Loucy (cell line): Measurements from ENCODE around the gene EIF3L.

ENCODE experiments used
- H2AFZ ChIP-seq: fragments of 200-600 bp; sonication (generic); 2 replicates; pipeline ENCODE4 v1.6.0; 2016; ENCODE audit warnings: antibody characterized with exemption, mild to moderate bottlenecking, low read length, moderate library complexity
- H3F3A ChIP-seq: fragments of 200-600 bp; 2 replicates; pipeline ENCODE4 v1.6.0; 2016; ENCODE audit warnings: antibody characterized with exemption, low read depth, mild to moderate bottlenecking
- H3K27me3 ChIP-seq: fragments of 200-600 bp; sonication (generic); 2 replicates; pipeline ENCODE4 v1.6.1; 2014; ENCODE audit warnings: low read length, mild to moderate bottlenecking; ENCODE audit not compliant: insufficient read depth, poor library complexity, severe bottlenecking
- H3K36me3 ChIP-seq: fragments of 200-600 bp; sonication (generic); 2 replicates; pipeline ENCODE4 v1.6.1; 2016; ENCODE audit warnings: low read length; ENCODE audit not compliant: insufficient read depth
- H3K4me1 ChIP-seq: fragments of 200-600 bp; sonication (generic); 2 replicates; pipeline ENCODE4 v1.5.1; 2014; ENCODE audit warnings: low read length, mild to moderate bottlenecking; ENCODE audit not compliant: insufficient read depth, poor library complexity, severe bottlenecking
- H3K4me2 ChIP-seq: fragments of 200-600 bp; sonication (generic); 2 replicates; pipeline ENCODE4 v1.6.0; 2014; ENCODE audit warnings: antibody characterized with exemption, low read length, low read depth, mild to moderate bottlenecking; ENCODE audit not compliant: poor library complexity, severe bottlenecking
- H3K4me3 ChIP-seq: fragments of 200-600 bp; sonication (generic); 2 replicates; pipeline ENCODE4 v1.5.1; 2014; ENCODE audit warnings: low read length, mild to moderate bottlenecking, mixed read lengths; ENCODE audit not compliant: poor library complexity, severe bottlenecking
- H3K79me2 ChIP-seq: fragments of 200-600 bp; sonication (generic); 2 replicates; pipeline ENCODE4 v1.6.1; 2014; ENCODE audit warnings: low read length; ENCODE audit not compliant: insufficient read depth
- H3K9ac ChIP-seq: fragments of 200-600 bp; sonication (generic); 2 replicates; pipeline ENCODE4 v1.6.0; 2014; ENCODE audit warnings: mild to moderate bottlenecking, low read depth, low read length, moderate library complexity; ENCODE audit not compliant: poor library complexity, severe bottlenecking
- H3K9me2 ChIP-seq: fragments of 200-600 bp; sonication (generic); replicated peaks from 2 replicates; pipeline ENCODE4 v1.6.1; 2016; ENCODE audit warnings: low read depth, low read length, mixed read lengths
- H3K9me3 ChIP-seq: fragments of 200-600 bp; sonication (generic); 2 replicates; pipeline ENCODE4 v1.6.1; 2014; ENCODE audit warnings: mild to moderate bottlenecking, antibody characterized with exemption, low read length, low read depth; ENCODE audit not compliant: insufficient read depth
- H4K20me1 ChIP-seq: fragments of 200-600 bp; sonication (generic); 2 replicates; pipeline ENCODE4 v1.6.0; 2014; ENCODE audit warnings: antibody characterized with exemption, low read length, mild to moderate bottlenecking; ENCODE audit not compliant: insufficient read depth, poor library complexity, severe bottlenecking
- CTCF ChIP-seq: fragments of 200-600 bp; sonication (generic); conservative IDR thresholded peaks from 2 replicates; pipeline ENCODE4 v1.5.1; 2014; ENCODE audit warnings: mild to moderate bottlenecking, antibody characterized with exemption, low read length
- EZH2phosphoT487 ChIP-seq: fragments of 200-600 bp; IDR thresholded peaks from 2 replicates; pipeline ENCODE4 v1.6.1; 2018; ENCODE audit warnings: antibody characterized with exemption, mild to moderate bottlenecking, moderate library complexity, borderline replicate concordance

EIF3L gene

GRCh38 chr22:37860796-37861421 is 11.7 kb downstream of the EIF3L start:
- no peak overlapping the region for H3K9ac ChIP-seq
- H3K36me3 ChIP-seq: peaks cover 78% of the 10 kb centered on the region
- peaks cover 7% of the 10 kb centered on the region for H4K20me1 ChIP-seq
- no peak overlapping the region for H3K4me2 ChIP-seq
- H2AFZ ChIP-seq: no peak overlapping the region
- H3K4me1 ChIP-seq: no peaks in the 10 kb centered on the region
- no peak for TF ChIP-seq EZH2phosphoT487
- TF ChIP-seq CTCF: no peak
- H3K4me3 ChIP-seq: no peak overlapping the region
- H3K9me2 ChIP-seq: no peaks in the 10 kb centered on the region
- H3K79me2 ChIP-seq: peaks cover 20% of the 10 kb centered on the region; the same call in 1 of the 2 replicates
- H3F3A ChIP-seq: no peaks in the 10 kb centered on the region
- no peaks in the 10 kb centered on the region for H3K9me3 ChIP-seq
- H3K27me3 ChIP-seq: no peaks in the 10 kb centered on the region

DNA sequence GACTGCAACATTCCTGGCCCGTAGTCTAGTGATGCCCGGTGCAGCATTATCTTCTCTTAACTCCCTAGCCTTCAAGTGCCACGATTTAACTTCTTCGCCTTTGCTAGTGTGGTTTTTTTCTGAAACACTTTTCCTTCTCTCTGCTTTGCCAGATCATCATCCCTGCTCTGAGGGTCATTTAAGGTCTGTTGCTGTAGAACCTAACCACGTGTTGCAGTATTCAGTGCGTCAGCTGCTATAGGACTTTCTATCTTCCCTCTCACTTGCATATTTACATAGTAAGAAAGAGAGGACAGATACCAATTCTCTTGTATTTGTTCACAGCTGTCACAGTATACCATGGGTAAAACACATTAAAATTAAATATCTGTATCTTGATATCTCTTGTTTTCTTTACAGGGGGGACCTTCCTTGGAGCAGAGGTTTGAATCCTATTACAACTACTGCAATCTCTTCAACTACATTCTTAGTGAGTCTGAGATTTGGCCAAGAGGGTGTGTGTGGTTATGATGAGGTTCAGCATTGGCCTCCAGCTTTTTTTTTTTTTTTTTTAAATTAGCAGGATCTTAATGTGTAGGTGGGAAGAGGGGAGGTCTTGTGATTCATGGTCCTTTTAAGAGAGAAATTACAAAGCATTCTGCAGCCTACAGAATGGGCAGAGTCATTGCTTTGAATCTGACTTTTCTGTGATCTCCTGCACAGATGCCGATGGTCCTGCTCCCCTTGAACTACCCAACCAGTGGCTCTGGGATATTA is 13.5 kb downstream of the EIF3L start:
- no peak overlapping the region for H3K4me2 ChIP-seq
- no peak overlapping the region for H3K9ac ChIP-seq
- H4K20me1 ChIP-seq: peaks cover 7% of the 10 kb centered on the region
- H3K79me2 ChIP-seq: peaks cover 16% of the 10 kb centered on the region; the same call in 1 of the 2 replicates
- no peaks in the 10 kb centered on the region for H3K9me3 ChIP-seq
- H3F3A ChIP-seq: no peaks in the 10 kb centered on the region
- peaks cover 82% of the 10 kb centered on the region for H3K36me3 ChIP-seq
- no peaks in the 10 kb centered on the region for H3K9me2 ChIP-seq
- H2AFZ ChIP-seq: no peak overlapping the region
- H3K27me3 ChIP-seq: no peaks in the 10 kb centered on the region
- no peaks in the 10 kb centered on the region for H3K4me1 ChIP-seq
- H3K4me3 ChIP-seq: no peak overlapping the region
- TF ChIP-seq EZH2phosphoT487: no peak
- TF ChIP-seq CTCF: no peak

- H3K27me3 ChIP-seq: no peaks in the 10 kb centered on the region
- H4K20me1 ChIP-seq: peaks cover 7% of the 10 kb centered on the region
- no peak overlapping the region for H3K4me2 ChIP-seq
- no peak overlapping the region for H3K9ac ChIP-seq
- no peaks in the 10 kb centered on the region for H3K9me2 ChIP-seq
- H3K9me3 ChIP-seq: no peaks in the 10 kb centered on the region
- no peak overlapping the region for H2AFZ ChIP-seq
- H3K4me1 ChIP-seq: no peaks in the 10 kb centered on the region
- H3F3A ChIP-seq: no peaks in the 10 kb centered on the region
- peaks cover 79% of the 10 kb centered on the region for H3K36me3 ChIP-seq
- no peak overlapping the region for H3K4me3 ChIP-seq
- TF ChIP-seq CTCF (no peak), EZH2phosphoT487 (no peak)
- H3K79me2 ChIP-seq: peaks cover 9% of the 10 kb centered on the region; the same call in 1 of the 2 replicates
Measured at GRCh38 chr22:37865510-37865909, 16.3 kb downstream of the EIF3L start.
